M059J (cell line): ENCODE data around the gene ATP9B. TPM values are rescaled to one million over a fixed set of nuclear protein-coding genes. Genes with fewer than 3 reads are reported as not detected.

ENCODE experiments used
- DNase-seq: peaks from one replicate; pipeline ENCODE4 v3.0.0-alpha.2; 2012; ENCODE audit warnings: low read depth
- total RNA-seq: library from RNA; depleted of rRNA; stranded (reverse); fragments of >200 nt; shearing (Covaris generic); gene quantifications from 2 replicates; pipeline ENCODE4 v1.2.3, GENCODE V29; 2014; rRNA removed

Gene ATP9B
- total RNA-seq, 1 experiment from 2014 or later, result 10.8 TPM

- no peak for DNase-seq
These were observed 358.4 kb downstream of the ATP9B start for GRCh38 chr18:79427368-79428225.

Other genes starting within 250 kb of the ATP9B start
- gene SALL3, start 89.6 kb upstream of the ATP9B start, total RNA-seq, result not detected in 2 replicates